GM23338 (cell line): ENCODE results near the gene DNAJC5G. TPM values are rescaled to one million over a fixed set of nuclear protein-coding genes. Genes with fewer than 3 reads are reported as not detected.

ENCODE experiments used
- ATAC-seq: fragments of 200-7000 bp; cut with Tn5 transposase; 3 replicates; pipeline ENCODE4 v1.9.1; 2020
- DNase-seq: peaks from one replicate; pipeline ENCODE4 v3.0.0-alpha.2; 2015; ENCODE audit warnings: low spot score
- H2AFZ ChIP-seq: fragments of 200-600 bp; sonication (generic); 2 replicates; pipeline ENCODE4 v1.8.0; 2016; ENCODE audit warnings: antibody characterized with exemption, mild to moderate bottlenecking, moderate library complexity
- H3F3A ChIP-seq: fragments of 200-600 bp; sonication (generic); replicated peaks from 2 replicates; pipeline ENCODE4 v1.8.0; 2017; ENCODE audit warnings: antibody characterized with exemption, mixed run types, low read depth
- H3K27ac ChIP-seq: fragments of 200-600 bp; sonication (generic); 2 replicates; pipeline ENCODE4 v1.6.1; 2016; ENCODE audit warnings: low read depth
- H3K27me3 ChIP-seq: fragments of 200-600 bp; sonication (generic); 2 replicates; pipeline ENCODE4 v1.8.0; 2016; ENCODE audit warnings: mild to moderate bottlenecking, mixed run types, moderate library complexity; ENCODE audit not compliant: insufficient read depth
- H3K36me3 ChIP-seq: fragments of 200-600 bp; sonication (generic); 2 replicates; pipeline ENCODE4 v1.8.0; 2016; ENCODE audit warnings: mild to moderate bottlenecking; ENCODE audit not compliant: insufficient read depth
- H3K4me1 ChIP-seq: fragments of 200-600 bp; sonication (generic); 2 replicates; pipeline ENCODE4 v1.8.0; 2016; ENCODE audit warnings: mild to moderate bottlenecking, moderate library complexity; ENCODE audit not compliant: insufficient read depth
- H3K4me2 ChIP-seq: fragments of 200-600 bp; sonication (generic); 2 replicates; pipeline ENCODE4 v1.7.1; 2017; ENCODE audit warnings: mixed run types
- H3K4me3 ChIP-seq: fragments of 200-600 bp; sonication (generic); 2 replicates; pipeline ENCODE4 v1.6.1; 2016; ENCODE audit warnings: mixed run types
- H3K79me2 ChIP-seq: fragments of 200-600 bp; sonication (generic); replicated peaks from 2 replicates; pipeline ENCODE4 v1.8.0; 2017; ENCODE audit warnings: mild to moderate bottlenecking; ENCODE audit not compliant: insufficient read depth
- H3K9me2 ChIP-seq: fragments of 200-600 bp; sonication (generic); 2 replicates; pipeline ENCODE4 v1.8.0; 2017; ENCODE audit not compliant: insufficient read depth
- H4K20me1 ChIP-seq: fragments of 200-600 bp; sonication (generic); replicated peaks from 2 replicates; pipeline ENCODE4 v1.8.0; 2017; ENCODE audit warnings: mild to moderate bottlenecking; ENCODE audit not compliant: insufficient read depth
- H3K27ac Mint-ChIP-seq: 2 replicates; pipeline ENCODE4 v1.8.0; 2020; ENCODE audit warnings: inconsistent platforms, mild to moderate bottlenecking, moderate library complexity, mixed read lengths
- H3K27me3 Mint-ChIP-seq: 3 replicates; pipeline ENCODE4 v1.8.0; 2022; ENCODE audit warnings: low read depth, mild to moderate bottlenecking, moderate library complexity, mixed read lengths, inconsistent platforms; ENCODE audit not compliant: insufficient read depth, poor library complexity
- H3K36me3 Mint-ChIP-seq: 3 replicates; pipeline ENCODE4 v1.8.0; 2021; ENCODE audit warnings: low read depth, mild to moderate bottlenecking, inconsistent platforms, moderate library complexity, mixed read lengths
- H3K4me1 Mint-ChIP-seq: 3 replicates; pipeline ENCODE4 v1.8.0; 2020; ENCODE audit warnings: mild to moderate bottlenecking, inconsistent platforms, mixed read lengths
- H3K4me3 Mint-ChIP-seq: 3 replicates; pipeline ENCODE4 v1.8.0; 2021; ENCODE audit warnings: moderate library complexity, mild to moderate bottlenecking, inconsistent platforms, mixed read lengths
- H3K9me3 Mint-ChIP-seq: 3 replicates; pipeline ENCODE4 v1.8.0; 2020; ENCODE audit warnings: moderate library complexity, mild to moderate bottlenecking, inconsistent platforms, mixed read lengths
- CREB1 ChIP-seq: fragments of 250-450 bp; sonication (Bioruptor Pico); IDR thresholded peaks from 2 replicates; pipeline ENCODE4 v1.5.0; 2020; ENCODE audit warnings: low read depth, mild to moderate bottlenecking, moderate library complexity
- EZH2 ChIP-seq: fragments of 200-600 bp; sonication (generic); IDR thresholded peaks from one replicate; pipeline ENCODE4 v1.8.0; 2017; ENCODE audit warnings: antibody characterized with exemption, mild to moderate bottlenecking, low read depth; ENCODE audit not compliant: unreplicated experiment
- EZH2phosphoT487 ChIP-seq: fragments of 200-600 bp; sonication (generic); IDR thresholded peaks from one replicate; pipeline ENCODE4 v1.8.1; 2018; ENCODE audit warnings: antibody characterized with exemption; ENCODE audit not compliant: unreplicated experiment
- JUNB ChIP-seq: IDR thresholded peaks from one replicate; pipeline ENCODE4 v1.6.1; 2016; ENCODE audit warnings: antibody characterized with exemption; ENCODE audit not compliant: unreplicated experiment
- NANOG ChIP-seq: IDR thresholded peaks from 2 replicates; pipeline ENCODE4 v1.6.1; 2016; ENCODE audit warnings: antibody characterized with exemption, borderline replicate concordance
- POLR2AphosphoS5 ChIP-seq: IDR thresholded peaks from 2 replicates; pipeline ENCODE4 v1.6.1; 2016; ENCODE audit warnings: antibody characterized with exemption, low read depth
- STAT1 ChIP-seq: IDR thresholded peaks from one replicate; pipeline ENCODE4 v1.6.1; 2016; ENCODE audit warnings: antibody characterized with exemption; ENCODE audit not compliant: unreplicated experiment
- ZNF114 ChIP-seq: fragments of 250-450 bp; sonication (Bioruptor Pico); IDR thresholded peaks from 2 replicates; pipeline ENCODE4 v1.5.0; 2020; ENCODE audit warnings: mild to moderate bottlenecking, moderate library complexity
- polyA plus RNA-seq: library from polyadenylated mRNA; unstranded; fragments of >200 nt; fragmentation: Nextera tagmentation; extraction: Ambion mirVana; gene quantifications from 2 replicates; pipeline ENCODE4 v1.2.1, GENCODE V29; 2016
- total RNA-seq: library from RNA; depleted of rRNA; stranded (reverse); fragments of >200 nt; shearing (Covaris generic); gene quantifications from 2 replicates; pipeline ENCODE4 v1.2.3, GENCODE V29; 2014
- TF ChIP-seq, protein P1 (sequence below): IDR thresholded peaks from 2 replicates; pipeline ENCODE4 v1.6.1; 2016; ENCODE audit warnings: antibody characterized with exemption
- TF ChIP-seq, protein P2 (sequence below): fragments of 250-450 bp; sonication (Bioruptor Pico); IDR thresholded peaks from 2 replicates; pipeline ENCODE4 v1.5.0; 2020; ENCODE audit warnings: mild to moderate bottlenecking, moderate library complexity
- TF ChIP-seq, protein P3 (sequence below), 2 experiments: fragments of 200-600 bp in 1 of 2; sonication (generic) in 1 of 2; conservative IDR thresholded peaks; 2 replicates each; pipeline versions ENCODE4 v1.5.1 to v1.6.1; 2016 to 2017; ENCODE audit warnings: antibody characterized with exemption in 2 of 2, low read depth in 2 of 2, mild to moderate bottlenecking in 2 of 2, moderate library complexity in 1 of 2
- TF ChIP-seq, protein P4 (sequence below): IDR thresholded peaks from one replicate; pipeline ENCODE4 v1.6.1; 2018; ENCODE audit warnings: antibody characterized with exemption; ENCODE audit not compliant: unreplicated experiment

The DNAJC5G gene
- total and polyA plus RNA-seq, 2 experiments from 2014 or later: 0.59 TPM; not detected in 1

DNA sequence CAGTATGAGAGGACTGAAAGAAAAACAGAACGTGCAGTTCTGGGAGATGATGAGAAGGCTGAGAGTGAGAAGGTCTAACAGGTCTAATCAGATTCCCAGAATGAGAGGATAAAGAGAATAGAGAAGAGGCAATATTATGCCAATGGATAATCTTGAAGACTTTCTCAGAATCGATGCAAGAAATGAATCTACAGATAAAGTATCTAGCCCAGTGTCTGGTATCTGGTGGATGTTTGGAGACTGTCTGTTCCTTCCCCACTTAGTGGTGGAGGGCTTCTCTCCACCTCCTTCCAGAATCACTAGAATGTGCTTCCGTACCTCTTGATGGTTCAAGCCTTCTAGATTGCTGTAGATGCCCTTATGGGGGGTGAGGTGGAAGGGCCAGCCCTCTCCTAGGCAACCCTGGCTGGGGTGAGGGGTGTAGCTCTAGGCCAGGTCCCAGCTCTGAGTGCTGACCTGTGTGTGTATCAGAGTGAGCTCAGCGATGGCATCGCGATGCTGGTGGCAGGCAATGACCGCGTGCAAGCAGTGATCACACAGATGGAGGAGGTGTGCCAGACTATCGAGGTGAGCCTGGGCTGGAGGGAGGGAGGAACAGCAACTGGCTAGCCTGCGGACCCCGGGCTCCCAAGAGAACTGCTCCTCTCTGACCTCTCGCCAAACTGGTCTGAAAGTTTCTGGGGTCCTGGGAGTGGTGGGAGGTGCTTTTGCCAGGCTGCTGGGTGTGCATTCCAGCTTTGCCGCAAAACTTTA is 29.4 kb downstream of the DNAJC5G start:
- H3K4me3 Mint-ChIP-seq: no peak overlapping the region
- Histone ChIP-seq H3K79me2 (no peaks in the 10 kb centered on the region), H4K20me1 (peaks cover 4% of the 10 kb centered on the region; the same call in 1 of the 2 replicates), H3K4me2 (no peak overlapping the region), H3K4me1 (peaks cover 9% of the 10 kb centered on the region), H3F3A (peaks cover 10% of the 10 kb centered on the region; the same call in 1 of the 2 replicates), H2AFZ (no peak overlapping the region), H3K4me3 (no peak overlapping the region), H3K27me3 (peaks cover 54% of the 10 kb centered on the region), H3K9me2 (no peaks in the 10 kb centered on the region), H3K27ac (no peak overlapping the region), H3K36me3 (no peaks in the 10 kb centered on the region)
- H3K4me1 Mint-ChIP-seq: peaks cover 6% of the 10 kb centered on the region
- H3K27ac Mint-ChIP-seq: no peak overlapping the region
- H3K36me3 Mint-ChIP-seq: 0 out of 3 replicates have a peak, but pooled peaks cover 2% of the 10 kb centered on the region
- H3K27me3 Mint-ChIP-seq: peaks cover 53% of the 10 kb centered on the region
- DNase-seq (no peak), ATAC-seq (no peak)
- H3K9me3 Mint-ChIP-seq: no peaks in the 10 kb centered on the region
- TF ChIP-seq JUNB (no peak), STAT1 (no peak), ZNF114 (CRISPR knock-in tag) (no peak), POLR2AphosphoS5 (no peak), EZH2 (no peak), CREB1 (CRISPR knock-in tag) (no peak), NANOG (no peak), EZH2phosphoT487 (no peak)
- TF ChIP-seq, protein P1, sequence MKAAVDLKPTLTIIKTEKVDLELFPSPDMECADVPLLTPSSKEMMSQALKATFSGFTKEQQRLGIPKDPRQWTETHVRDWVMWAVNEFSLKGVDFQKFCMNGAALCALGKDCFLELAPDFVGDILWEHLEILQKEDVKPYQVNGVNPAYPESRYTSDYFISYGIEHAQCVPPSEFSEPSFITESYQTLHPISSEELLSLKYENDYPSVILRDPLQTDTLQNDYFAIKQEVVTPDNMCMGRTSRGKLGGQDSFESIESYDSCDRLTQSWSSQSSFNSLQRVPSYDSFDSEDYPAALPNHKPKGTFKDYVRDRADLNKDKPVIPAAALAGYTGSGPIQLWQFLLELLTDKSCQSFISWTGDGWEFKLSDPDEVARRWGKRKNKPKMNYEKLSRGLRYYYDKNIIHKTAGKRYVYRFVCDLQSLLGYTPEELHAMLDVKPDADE: no peak
- TF ChIP-seq, protein P2, sequence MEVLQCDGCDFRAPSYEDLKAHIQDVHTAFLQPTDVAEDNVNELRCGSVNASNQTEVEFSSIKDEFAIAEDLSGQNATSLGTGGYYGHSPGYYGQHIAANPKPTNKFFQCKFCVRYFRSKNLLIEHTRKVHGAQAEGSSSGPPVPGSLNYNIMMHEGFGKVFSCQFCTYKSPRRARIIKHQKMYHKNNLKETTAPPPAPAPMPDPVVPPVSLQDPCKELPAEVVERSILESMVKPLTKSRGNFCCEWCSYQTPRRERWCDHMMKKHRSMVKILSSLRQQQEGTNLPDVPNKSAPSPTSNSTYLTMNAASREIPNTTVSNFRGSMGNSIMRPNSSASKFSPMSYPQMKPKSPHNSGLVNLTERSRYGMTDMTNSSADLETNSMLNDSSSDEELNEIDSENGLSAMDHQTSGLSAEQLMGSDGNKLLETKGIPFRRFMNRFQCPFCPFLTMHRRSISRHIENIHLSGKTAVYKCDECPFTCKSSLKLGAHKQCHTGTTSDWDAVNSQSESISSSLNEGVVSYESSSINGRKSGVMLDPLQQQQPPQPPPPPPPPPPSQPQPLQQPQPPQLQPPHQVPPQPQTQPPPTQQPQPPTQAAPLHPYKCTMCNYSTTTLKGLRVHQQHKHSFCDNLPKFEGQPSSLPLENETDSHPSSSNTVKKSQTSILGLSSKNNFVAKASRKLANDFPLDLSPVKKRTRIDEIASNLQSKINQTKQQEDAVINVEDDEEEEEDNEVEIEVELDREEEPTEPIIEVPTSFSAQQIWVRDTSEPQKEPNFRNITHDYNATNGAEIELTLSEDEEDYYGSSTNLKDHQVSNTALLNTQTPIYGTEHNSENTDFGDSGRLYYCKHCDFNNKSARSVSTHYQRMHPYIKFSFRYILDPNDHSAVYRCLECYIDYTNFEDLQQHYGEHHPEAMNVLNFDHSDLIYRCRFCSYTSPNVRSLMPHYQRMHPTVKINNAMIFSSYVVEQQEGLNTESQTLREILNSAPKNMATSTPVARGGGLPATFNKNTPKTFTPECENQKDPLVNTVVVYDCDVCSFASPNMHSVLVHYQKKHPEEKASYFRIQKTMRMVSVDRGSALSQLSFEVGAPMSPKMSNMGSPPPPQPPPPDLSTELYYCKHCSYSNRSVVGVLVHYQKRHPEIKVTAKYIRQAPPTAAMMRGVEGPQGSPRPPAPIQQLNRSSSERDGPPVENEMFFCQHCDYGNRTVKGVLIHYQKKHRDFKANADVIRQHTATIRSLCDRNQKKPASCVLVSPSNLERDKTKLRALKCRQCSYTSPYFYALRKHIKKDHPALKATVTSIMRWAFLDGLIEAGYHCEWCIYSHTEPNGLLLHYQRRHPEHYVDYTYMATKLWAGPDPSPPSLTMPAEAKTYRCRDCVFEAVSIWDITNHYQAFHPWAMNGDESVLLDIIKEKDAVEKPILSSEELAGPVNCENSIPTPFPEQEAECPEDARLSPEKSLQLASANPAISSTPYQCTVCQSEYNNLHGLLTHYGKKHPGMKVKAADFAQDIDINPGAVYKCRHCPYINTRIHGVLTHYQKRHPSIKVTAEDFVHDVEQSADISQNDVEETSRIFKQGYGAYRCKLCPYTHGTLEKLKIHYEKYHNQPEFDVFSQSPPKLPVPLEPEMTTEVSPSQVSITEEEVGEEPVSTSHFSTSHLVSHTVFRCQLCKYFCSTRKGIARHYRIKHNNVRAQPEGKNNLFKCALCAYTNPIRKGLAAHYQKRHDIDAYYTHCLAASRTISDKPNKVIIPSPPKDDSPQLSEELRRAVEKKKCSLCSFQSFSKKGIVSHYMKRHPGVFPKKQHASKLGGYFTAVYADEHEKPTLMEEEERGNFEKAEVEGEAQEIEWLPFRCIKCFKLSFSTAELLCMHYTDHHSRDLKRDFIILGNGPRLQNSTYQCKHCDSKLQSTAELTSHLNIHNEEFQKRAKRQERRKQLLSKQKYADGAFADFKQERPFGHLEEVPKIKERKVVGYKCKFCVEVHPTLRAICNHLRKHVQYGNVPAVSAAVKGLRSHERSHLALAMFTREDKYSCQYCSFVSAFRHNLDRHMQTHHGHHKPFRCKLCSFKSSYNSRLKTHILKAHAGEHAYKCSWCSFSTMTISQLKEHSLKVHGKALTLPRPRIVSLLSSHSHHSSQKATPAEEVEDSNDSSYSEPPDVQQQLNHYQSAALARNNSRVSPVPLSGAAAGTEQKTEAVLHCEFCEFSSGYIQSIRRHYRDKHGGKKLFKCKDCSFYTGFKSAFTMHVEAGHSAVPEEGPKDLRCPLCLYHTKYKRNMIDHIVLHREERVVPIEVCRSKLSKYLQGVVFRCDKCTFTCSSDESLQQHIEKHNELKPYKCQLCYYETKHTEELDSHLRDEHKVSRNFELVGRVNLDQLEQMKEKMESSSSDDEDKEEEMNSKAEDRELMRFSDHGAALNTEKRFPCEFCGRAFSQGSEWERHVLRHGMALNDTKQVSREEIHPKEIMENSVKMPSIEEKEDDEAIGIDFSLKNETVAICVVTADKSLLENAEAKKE (CRISPR knock-in tag): no peak
- TF ChIP-seq, protein P3, sequence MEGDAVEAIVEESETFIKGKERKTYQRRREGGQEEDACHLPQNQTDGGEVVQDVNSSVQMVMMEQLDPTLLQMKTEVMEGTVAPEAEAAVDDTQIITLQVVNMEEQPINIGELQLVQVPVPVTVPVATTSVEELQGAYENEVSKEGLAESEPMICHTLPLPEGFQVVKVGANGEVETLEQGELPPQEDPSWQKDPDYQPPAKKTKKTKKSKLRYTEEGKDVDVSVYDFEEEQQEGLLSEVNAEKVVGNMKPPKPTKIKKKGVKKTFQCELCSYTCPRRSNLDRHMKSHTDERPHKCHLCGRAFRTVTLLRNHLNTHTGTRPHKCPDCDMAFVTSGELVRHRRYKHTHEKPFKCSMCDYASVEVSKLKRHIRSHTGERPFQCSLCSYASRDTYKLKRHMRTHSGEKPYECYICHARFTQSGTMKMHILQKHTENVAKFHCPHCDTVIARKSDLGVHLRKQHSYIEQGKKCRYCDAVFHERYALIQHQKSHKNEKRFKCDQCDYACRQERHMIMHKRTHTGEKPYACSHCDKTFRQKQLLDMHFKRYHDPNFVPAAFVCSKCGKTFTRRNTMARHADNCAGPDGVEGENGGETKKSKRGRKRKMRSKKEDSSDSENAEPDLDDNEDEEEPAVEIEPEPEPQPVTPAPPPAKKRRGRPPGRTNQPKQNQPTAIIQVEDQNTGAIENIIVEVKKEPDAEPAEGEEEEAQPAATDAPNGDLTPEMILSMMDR (conservative IDR thresholded peaks at IDR 0.05; ENCODE audit: low read depth in 2 of 2): no peak
- TF ChIP-seq, protein P4, sequence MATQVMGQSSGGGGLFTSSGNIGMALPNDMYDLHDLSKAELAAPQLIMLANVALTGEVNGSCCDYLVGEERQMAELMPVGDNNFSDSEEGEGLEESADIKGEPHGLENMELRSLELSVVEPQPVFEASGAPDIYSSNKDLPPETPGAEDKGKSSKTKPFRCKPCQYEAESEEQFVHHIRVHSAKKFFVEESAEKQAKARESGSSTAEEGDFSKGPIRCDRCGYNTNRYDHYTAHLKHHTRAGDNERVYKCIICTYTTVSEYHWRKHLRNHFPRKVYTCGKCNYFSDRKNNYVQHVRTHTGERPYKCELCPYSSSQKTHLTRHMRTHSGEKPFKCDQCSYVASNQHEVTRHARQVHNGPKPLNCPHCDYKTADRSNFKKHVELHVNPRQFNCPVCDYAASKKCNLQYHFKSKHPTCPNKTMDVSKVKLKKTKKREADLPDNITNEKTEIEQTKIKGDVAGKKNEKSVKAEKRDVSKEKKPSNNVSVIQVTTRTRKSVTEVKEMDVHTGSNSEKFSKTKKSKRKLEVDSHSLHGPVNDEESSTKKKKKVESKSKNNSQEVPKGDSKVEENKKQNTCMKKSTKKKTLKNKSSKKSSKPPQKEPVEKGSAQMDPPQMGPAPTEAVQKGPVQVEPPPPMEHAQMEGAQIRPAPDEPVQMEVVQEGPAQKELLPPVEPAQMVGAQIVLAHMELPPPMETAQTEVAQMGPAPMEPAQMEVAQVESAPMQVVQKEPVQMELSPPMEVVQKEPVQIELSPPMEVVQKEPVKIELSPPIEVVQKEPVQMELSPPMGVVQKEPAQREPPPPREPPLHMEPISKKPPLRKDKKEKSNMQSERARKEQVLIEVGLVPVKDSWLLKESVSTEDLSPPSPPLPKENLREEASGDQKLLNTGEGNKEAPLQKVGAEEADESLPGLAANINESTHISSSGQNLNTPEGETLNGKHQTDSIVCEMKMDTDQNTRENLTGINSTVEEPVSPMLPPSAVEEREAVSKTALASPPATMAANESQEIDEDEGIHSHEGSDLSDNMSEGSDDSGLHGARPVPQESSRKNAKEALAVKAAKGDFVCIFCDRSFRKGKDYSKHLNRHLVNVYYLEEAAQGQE: no peak
